Measurements from ENCODE around the gene SPATA9.
A peak's percentile ranks its signal among the peaks of the same experiment; 100 is the strongest.

Gene SPATA9

DNA sequence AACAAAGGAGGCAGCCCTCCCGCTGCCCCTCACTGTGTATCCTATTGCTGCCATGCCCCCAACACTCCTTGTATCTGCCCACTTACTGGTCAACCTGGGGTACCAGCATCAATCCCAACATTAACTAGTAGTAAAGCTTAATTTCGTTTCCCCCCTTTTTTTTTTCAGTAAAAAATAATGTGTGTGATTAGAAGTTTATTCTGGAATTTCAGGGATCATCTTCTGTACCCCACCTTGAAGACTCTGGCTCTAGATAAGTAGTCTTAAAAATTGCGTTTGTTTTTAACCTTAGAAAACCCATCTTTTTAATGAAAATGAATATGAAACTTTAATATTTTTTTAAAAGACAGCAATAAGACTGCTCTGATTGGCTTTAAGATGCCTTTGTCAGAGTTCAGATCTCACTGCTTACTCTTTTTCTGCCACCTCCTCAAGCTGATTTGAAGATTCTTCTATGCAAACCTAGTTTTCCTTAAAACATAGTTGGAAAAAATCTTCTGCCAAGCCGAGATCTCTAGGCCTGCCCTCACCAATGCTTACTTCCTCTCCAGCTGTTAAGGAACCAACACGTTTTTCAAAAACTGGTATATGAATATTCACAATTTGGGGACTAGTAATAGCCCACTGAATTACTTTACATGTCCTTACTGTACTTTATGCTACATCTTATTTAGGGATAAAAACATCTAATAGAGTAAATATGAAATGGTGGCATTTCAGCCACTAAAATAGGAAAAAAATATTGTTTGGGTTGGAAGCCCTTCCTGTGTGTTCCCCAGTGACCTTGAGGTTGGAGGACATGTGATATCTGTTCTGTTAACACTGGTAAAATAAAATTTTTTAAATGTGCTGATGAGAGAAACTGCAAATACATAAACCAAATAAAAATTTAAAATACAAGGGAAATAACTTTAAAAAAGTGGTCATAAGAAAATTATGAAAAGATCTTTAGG lies 44.3 kb upstream of the SPATA9 start:
- no peaks in the 10 kb centered on the region for H3K36me3 ChIP-seq (ENCODE audit: insufficient read depth)
- no peaks in the 10 kb centered on the region for H4K20me1 ChIP-seq (ENCODE audit: insufficient read depth)
- peaks cover 86% of the 10 kb centered on the region for H3K4me1 ChIP-seq (ENCODE audit: low read depth, poor library complexity, severe bottlenecking)
- peaks cover 6% of the 10 kb centered on the region; the same call in 1 of the 2 replicates for H3K79me2 ChIP-seq (ENCODE audit: insufficient read depth, low read depth)
- peak overlapping the region; percentile 29; the same call in 1 of the 2 replicates for H2AFZ ChIP-seq (ENCODE audit: low read depth)
- H3K4me3 ChIP-seq (IDR thresholded peaks at IDR 0.05; ENCODE audit: insufficient read depth, low read depth, low read length) = no peak overlapping the region
- TF ChIP-seq, protein P1, sequence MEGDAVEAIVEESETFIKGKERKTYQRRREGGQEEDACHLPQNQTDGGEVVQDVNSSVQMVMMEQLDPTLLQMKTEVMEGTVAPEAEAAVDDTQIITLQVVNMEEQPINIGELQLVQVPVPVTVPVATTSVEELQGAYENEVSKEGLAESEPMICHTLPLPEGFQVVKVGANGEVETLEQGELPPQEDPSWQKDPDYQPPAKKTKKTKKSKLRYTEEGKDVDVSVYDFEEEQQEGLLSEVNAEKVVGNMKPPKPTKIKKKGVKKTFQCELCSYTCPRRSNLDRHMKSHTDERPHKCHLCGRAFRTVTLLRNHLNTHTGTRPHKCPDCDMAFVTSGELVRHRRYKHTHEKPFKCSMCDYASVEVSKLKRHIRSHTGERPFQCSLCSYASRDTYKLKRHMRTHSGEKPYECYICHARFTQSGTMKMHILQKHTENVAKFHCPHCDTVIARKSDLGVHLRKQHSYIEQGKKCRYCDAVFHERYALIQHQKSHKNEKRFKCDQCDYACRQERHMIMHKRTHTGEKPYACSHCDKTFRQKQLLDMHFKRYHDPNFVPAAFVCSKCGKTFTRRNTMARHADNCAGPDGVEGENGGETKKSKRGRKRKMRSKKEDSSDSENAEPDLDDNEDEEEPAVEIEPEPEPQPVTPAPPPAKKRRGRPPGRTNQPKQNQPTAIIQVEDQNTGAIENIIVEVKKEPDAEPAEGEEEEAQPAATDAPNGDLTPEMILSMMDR (conservative IDR thresholded peaks at IDR 0.05; ENCODE audit: low read depth, low read length) = 0 out of 2 replicates have a peak, but pooled peaks have one; percentile 22
- H3K9ac ChIP-seq = peak overlapping the region; percentile 60
- peak overlapping the region; percentile 87 for H3K27ac ChIP-seq
- H3K27me3 ChIP-seq (ENCODE audit: insufficient read depth, low read depth) = no peaks in the 10 kb centered on the region
- H3K4me2 ChIP-seq = peak overlapping the region; percentile 95

- peak overlapping the region; percentile 87 for H3K27ac ChIP-seq
- H2AFZ ChIP-seq (ENCODE audit: low read depth) = peak overlapping the region; percentile 29
- H3K36me3 ChIP-seq (ENCODE audit: insufficient read depth) = no peaks in the 10 kb centered on the region
- H3K4me2 ChIP-seq = peak overlapping the region; percentile 95
- no peaks in the 10 kb centered on the region for H4K20me1 ChIP-seq (ENCODE audit: insufficient read depth)
- H3K27me3 ChIP-seq (ENCODE audit: insufficient read depth, low read depth) = no peaks in the 10 kb centered on the region
- TF ChIP-seq, protein P1 (conservative IDR thresholded peaks at IDR 0.05; ENCODE audit: low read depth, low read length) = no peak
- H3K4me1 ChIP-seq (ENCODE audit: low read depth, poor library complexity, severe bottlenecking) = peaks cover 94% of the 10 kb centered on the region
- H3K4me3 ChIP-seq (IDR thresholded peaks at IDR 0.05; ENCODE audit: insufficient read depth, low read depth, low read length) = no peak overlapping the region
- H3K9ac ChIP-seq = peak overlapping the region; percentile 60
- H3K79me2 ChIP-seq (ENCODE audit: insufficient read depth, low read depth) = no peaks in the 10 kb centered on the region; the same call in 1 of the 2 replicates
Observed at GRCh38 chr5:95725937-95726810, 43.4 kb upstream of the SPATA9 start.

DNA sequence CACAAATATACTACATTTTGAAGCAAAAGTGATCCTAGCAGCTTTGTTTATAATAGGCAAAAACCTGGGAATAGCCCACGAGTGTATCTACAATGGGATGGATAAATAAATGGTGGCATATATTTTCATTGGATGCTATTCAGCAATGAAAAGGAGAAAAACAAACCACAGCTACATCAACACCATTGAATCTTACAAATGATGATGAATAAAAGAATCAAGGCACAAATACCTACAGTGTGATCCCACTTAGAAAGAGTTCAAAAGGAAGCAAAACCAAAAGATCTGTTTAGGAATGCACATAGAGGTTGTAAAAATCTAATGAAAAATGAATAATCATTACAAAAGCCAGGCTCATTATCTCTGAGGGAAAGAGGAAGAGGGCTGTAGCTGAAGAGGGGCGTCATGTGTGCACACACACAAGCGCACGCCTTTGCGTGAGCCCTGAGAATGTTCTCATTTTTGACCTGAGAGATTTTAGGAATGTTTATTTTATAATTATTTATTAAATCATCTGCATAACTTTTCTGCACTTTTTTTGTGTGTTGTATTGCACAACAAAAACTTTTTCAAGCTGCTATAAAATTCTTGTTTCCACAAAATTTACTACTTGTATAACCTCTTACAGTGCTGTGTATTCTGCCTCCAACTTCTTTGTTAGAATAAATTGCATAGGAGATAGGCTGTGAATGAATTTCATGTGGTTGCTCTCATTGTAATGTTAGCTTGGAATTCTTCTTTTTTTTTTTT lies 42.5 kb upstream of the SPATA9 start:
- peaks cover 89% of the 10 kb centered on the region for H3K4me1 ChIP-seq (ENCODE audit: low read depth, poor library complexity, severe bottlenecking)

More for the DNA sequence above, 42.5 kb upstream of the SPATA9 start:
- Histone ChIP-seq H3K9ac (peak overlapping the region; percentile 60; the same call in 1 of the 2 replicates), H3K4me3 (IDR thresholded peaks at IDR 0.05; ENCODE audit: insufficient read depth, low read depth, low read length) (no peak overlapping the region), H3K27me3 (ENCODE audit: insufficient read depth, low read depth) (no peaks in the 10 kb centered on the region), H4K20me1 (ENCODE audit: insufficient read depth) (no peaks in the 10 kb centered on the region), H3K79me2 (ENCODE audit: insufficient read depth, low read depth) (no peaks in the 10 kb centered on the region; the same call in 1 of the 2 replicates), H2AFZ (ENCODE audit: low read depth) (peak overlapping the region; percentile 29; the same call in 1 of the 2 replicates), H3K27ac (peak overlapping the region; percentile 87), H3K4me2 (peak overlapping the region; percentile 95), H3K36me3 (ENCODE audit: insufficient read depth) (no peaks in the 10 kb centered on the region)
- TF ChIP-seq, protein P1 (conservative IDR thresholded peaks at IDR 0.05; ENCODE audit: low read depth, low read length) = no peak

All from KMS-11 (cell line).